ENCODE measurements around the gene HOXA13.

Gene HOXA13

DNA sequence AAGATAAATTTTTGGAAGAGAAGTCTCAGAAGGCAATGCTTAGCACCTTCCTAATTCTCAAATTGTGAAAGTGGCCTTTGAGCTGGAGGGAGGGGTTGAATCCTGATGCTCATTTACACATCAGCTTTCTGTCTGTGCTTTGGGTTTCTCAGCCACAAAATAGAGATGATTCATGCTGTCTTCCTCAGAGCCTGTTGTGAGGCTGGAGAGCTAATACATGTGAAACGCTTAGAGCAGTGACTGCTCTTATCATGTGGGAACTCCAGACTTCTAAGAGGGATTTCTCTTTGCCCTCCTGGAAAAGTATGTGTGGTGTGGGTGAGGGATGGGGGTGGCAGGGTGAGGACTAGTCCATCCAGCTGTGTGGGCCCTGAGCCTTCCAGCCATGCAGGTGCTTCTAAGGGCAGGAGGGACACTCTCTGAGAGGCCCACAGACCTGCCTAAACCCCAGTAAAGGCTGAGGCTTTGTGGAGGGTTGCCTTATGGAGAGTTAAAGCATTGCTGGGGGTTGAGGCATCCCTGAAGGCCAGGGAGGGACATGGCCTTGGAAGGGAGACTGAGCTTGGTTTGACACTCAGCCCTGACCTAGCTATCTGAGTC lies 37.9 kb upstream of the HOXA13 start:
- DNase-seq (ENCODE audit: low spot score), result no peak

DNA sequence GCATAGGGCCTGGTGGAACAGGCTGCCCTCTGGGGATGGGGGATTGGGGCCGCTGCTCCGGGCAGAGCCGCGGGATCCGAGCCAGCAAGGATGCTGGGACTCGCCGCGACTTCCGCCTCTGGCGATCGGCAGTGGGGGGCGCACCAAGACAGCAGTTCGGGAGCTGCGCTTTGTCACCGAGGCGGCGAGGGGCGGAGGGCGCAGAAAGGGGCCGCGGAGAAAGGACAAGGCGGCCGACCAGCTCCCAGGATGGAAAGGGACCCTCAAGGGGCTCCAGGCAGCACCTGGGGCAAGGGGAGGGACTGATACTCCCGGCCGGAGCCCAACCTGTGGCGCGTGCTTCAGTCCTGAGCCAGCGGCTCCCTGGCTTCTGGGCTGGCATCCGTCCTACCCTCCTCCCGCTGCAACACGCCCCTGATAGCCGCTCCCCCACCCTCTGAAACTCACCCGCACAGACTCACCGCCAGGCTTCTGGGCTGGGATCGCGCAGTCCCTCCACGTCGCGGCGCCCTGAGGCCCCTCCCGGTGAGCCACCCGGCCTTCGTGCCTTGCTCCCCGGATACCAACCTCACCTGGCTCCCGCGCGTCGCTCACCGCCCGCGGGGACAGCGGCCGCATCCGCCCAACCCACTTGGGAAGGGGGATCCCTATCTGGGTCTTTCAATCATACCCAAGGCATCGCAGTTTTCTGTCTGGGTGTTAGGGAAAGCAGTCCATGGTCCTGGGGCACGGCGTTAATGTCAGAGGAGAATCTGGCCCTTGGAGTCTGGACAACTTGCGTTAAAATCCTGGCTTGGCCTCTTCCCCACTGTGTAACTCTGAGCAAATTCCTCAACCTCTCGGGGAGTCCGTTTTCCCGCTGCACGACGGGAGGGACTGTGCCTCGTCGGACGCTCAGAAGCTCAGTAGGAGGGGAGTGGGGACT lies 35.8 kb upstream of the HOXA13 start:
- DNase-seq (ENCODE audit: low spot score), result no peak

DNA sequence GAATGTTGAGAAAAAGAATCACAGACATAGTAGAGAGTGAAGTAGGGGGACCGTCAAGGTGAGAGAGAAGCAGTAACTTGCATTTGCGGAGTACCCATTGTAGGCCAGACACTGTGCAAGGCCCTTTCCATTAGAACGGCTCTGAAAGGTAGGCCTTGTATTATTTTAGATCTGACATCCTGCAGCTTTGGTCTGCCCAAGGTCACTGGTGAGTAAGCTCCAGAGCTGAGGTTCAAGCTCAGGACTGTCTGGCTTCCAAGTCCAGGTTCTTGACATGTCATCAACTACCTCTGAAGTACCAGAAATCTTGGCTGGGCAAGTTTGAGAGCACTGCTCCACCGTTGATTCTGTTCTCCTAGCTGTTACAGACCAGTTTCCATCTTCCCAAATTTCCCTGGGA lies 29.6 kb upstream of the HOXA13 start:
- DNase-seq (ENCODE audit: low spot score), result no peak

DNA sequence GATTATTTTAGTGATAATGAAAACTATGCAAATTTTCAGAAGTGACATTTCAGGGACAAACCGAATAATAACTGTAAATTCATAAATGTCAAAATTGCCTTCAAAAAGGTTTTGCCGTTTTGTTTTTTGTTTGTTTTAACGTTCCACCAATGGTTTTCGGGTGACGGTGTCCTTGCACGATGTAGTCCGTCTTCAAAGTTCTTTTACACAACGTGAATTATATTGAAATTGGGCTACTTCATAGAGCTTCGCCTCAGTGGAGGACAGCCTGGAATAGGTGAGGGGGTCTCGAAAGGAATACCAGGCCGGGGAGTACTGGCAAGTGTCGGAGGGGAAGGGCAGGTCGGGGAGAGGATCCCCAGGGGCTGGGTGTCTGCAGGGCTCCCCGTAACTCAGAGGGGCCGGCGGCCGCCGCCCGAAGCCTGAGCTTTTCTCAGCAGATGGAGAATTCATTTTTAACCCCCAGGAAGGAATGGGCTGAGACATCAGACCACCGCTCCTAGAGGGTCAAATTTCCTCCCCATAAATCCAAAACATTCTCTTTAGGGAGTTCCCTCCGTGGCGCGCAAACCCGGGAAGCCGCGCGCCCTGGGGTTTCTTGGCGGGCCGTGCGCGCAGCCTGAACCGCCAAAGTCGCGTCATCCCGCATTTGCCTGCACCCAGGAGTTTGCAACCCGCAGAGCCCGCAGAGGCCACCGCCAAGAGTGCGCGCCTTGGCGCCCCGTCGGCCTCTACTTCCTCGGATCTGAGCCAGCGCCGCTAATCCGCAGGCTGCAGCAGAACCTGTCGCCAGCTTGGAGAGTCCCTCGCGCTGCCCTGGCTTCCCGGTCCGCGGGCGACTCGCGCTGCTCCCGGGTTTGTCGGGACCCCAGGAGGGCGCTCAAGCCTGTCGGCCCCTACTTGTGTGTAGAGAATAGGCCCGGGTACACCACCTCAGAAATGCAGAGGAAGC lies 25.4 kb upstream of the HOXA13 start:
- no peak for DNase-seq (ENCODE audit: low spot score)

DNA sequence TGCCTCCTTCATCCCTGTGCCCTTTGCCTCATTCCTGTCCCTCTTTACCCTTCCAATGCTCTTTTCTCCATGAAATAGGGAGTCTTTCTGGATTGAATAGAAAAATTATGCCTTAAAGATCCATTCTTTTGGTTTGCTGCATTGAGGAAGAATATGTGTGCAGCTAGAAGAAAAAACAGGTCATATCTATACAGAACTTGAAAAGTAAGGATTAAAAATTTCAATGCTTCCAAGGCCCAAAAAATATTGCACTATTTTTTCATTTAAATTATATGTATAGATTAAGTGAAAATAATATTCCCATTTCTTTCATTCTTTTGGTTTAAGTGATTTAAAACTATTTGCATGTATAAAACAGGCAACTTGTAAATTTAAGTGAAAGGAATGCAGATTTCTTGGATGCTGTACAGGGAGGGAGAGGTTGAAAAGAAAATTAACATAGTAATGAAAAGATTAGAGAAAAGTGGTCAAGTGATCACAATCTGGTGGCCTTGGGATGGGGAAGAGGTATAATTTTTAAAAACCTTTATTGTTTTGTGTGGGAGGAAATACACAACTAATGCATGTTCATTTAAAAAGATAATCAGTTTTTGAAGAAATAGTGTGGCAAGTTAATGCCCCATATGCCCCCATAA lies 24.2 kb upstream of the HOXA13 start:
- no peak for DNase-seq (ENCODE audit: low spot score)

DNA sequence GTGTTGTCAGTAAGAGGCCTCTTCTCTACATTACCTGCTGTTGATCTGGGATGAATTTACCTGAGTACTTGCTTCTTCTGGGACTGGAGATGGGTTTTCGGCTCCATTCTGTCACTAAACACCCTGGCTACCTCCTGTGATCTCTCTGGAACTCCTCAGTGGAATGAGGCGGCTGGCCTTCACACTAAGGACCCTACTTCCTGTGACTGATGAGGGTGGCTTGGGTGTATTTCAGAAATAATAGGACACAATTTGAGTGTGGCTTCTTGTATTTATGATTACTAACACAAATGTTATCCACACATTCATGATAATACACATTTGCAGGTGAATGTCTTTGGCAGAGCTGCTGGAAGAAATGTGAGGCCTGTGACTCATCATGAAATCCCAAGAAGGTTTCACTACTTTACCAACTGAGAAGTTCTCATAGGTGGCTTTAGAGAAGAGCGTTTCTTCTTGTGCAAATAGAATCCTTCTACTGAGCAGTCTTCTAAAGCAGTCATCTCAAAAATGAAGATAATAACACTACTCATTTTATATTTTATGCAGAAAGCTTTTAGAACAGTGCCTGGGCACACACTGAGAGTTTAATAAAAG lies 21.4 kb upstream of the HOXA13 start:
- DNase-seq (ENCODE audit: low spot score), result no peak

DNA sequence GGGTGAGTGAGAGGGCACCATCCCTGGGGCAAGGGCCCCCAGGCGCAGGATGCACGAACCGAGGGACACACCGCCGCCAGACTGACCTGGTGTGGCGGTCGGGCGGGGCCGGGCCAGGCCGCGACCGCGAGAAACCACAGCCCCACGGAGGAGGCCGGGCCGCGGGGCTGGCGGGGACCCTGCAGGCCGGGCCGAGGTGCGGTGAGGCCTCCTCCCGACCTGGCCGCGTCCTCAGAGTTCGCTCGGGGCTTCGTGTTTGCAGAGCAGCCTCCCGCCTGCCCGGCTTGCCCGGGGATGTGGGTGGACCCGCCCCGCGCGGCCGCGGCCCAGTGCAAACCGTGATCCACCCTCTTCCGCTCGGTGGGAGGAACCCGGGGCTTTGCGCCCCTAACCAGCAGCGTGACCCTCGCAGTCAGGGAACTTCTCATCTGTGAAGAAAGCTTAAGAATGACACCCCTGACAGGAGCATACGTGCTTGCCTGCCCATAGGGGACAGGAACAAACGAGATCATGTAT lies 20.6 kb upstream of the HOXA13 start:
- no peak for DNase-seq (ENCODE audit: low spot score)

DNA sequence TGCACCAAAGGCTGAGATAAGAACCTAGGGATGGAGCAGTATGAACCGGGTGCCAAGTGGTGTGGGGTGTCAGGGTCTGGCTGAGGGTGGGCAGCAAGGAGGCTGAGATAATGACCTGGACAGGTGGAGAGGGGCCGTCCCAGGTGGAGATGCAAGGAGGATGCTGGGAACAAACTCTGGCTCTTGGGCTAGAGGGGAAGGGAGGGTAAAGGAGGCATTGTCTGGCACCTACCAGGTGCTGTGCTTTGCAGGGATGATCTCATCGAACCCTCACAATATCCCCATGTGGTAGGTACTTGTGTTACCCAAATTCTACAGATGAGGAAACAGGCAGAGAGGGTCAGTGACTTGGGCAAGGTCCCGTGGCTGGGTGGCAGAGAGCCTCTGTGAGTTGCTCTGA lies 19.9 kb upstream of the HOXA13 start:
- no peak for DNase-seq (ENCODE audit: low spot score)

DNA sequence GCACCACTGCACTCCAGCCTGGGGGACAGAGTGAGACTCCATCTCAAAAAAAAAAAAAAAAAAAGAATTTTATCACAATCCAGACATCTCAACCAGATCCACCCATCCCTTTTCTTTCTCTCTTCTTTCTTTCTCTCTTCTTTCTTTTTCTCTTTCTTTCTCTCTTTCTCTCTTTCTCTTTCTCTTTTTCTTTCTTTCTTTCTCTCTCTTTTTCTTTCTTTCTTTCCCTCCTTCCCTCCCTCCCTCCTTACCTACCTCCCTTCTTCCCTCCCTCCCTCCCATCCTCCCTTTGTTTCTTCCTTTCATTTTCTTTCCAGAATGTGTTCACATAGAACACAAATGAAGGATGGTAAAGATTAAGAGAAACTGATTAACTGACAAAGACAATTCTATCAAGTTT lies 18.1 kb upstream of the HOXA13 start:
- DNase-seq (ENCODE audit: low spot score), result no peak

DNA sequence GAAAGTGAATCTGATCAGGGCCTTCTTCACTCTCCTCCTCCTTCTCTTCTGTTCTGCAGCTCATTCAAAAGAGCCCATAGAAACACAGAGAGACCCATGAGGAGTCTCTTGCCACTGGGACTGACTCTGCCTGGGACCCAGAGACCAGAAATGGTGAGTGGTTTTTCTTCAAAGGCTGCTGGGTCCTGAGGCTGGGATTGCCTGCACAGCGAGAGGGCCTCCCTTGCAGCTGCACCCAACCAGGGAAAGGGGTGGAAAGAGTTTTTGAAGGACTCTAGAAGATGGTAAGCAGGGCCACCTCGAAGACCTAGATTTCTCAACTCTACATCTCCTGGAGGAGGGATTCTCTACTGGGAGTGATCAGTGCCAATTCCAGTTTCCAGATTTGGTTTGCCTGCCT lies 15.5 kb upstream of the HOXA13 start:
- DNase-seq (ENCODE audit: low spot score), result no peak

DNA sequence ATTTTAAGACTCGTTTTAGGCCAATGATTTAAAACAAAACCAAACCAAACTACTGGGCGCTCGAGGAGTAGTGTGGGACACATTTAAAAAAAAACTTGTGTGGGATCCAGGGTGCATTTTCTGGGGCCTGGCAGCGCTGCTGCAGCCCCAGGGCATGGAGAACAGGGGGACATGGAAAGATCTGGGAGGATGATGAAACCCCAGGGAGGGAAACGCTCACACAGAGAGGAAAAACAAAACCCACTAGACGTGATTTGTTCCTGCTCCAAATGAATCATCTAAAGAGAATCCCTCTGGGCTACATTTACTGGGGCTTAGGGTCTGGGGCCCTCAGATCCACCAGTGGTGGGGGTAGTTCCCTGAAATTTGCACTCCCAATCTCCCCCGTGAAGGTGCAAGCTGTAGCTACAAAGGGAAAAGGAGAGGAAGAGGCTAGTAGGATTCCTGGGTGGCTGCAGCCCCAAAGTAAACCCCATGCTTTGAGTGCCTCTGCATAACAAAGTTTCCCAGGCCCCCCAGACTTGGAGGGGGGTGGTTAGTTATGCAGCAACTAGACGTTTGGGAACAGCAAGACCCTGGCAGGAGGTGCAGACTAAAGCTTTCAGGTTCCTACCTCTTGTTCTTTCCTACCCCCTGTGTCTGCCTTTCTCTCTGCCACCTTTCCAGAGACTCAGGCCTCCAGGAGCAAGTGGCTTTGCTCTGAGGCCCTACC lies 14.5 kb upstream of the HOXA13 start:
- DNase-seq (ENCODE audit: low spot score), result no peak

DNA sequence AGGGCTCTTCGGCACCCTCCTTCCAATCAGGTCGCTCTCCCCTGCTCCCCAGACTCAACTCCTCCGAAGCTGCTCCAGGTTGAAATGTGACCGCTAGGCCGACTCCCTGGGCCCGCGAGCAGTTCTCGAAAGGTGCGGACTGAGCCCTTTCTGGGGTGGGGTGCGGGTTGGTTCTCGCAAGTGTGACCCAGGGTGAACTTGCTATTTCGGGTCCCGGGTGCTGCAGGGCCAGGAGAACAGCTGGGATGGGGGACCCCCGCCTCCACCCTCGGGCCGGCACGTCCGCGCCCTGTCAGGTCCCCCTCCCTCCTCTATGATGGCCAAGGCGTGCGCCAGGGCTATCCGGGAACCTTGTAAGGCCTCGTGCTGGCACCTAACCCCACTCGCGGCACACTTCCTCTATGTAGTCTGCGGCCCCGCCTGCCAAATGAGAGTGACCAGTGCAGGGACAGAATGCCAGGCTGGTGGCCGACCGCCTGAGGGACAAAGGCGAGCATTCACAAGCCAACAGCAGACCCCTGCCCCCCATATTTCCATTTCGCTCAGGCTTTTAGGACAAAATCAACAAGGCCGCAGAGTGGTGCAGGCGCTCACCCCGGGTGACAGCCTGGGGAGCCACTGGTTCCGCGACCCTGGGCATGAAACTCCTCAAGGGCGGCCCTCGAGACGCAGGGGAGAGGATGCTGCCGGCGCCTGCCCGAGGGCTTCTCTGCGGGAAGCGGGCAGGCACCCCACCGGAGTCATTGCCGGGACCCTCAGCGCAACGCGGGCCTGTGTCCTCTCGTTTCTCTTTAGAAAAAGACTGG lies 13.7 kb upstream of the HOXA13 start:
- DNase-seq (ENCODE audit: low spot score), result no peak

DNA sequence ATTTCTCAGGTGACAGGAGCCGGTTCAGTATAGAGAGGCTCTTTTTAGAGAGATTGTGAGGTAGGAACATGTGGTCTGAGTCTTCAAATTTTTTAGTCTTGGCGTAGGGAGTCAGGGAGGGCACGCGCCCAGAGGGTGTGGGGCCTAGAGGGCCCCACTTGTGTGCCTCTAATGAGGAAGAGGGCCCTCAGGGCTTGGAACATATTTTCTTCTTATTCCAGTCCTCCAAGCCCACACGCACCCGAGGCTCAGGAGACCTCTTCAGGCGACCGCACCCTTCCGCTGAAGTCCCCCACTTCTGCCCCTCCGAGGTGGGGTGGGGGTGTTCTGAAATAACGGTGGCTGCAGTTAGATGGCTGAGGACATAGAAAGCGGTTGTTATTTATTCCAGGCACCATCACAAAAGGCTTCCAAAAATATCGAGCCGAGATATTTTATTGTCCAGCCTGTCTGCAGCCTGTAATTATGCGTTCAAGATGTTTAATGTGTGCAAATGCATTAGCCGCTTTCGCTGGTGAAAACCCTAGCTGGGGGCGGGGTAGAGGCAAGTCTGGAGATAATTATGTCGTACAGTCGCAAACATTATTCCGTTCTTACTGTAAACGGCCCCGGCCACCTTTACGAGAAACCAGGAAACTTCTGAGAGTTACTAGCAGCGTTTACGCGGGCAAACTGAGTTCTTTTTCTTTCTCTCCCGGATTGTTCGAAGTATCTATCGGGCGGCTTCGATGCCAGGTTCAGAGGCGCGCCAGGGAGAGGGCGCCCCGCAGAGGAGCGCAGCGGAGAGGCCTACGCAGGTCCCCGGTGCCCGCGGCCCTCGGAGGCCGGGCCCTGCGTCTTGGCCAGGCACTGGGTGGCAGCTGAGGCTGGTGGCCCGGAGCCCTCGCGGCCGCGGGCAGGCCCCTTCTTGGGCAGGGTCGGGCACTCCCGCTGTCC lies 12.9 kb upstream of the HOXA13 start:
- no peak for DNase-seq (ENCODE audit: low spot score)

DNA sequence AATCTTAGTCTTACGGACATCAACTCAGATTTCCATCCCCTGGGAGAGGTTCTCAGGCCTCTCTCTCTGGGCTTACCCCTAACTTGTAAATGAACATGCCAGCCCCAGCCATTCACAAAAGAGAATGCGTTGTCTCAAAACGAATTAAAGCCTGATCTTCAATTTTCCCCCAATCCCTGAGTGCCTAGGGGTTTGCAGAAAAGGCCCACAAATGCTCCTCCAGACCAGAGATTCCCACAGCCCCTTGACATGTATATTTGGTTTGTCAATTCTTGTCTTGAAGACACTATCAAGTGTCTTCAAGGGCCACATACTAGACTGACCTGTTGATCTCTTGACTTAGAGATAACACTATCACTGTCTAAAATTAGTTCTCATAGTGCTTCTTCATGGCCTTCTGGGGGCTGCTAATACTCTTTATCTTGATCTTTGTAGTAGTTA lies 11.9 kb upstream of the HOXA13 start:
- DNase-seq (ENCODE audit: low spot score), result no peak

DNA sequence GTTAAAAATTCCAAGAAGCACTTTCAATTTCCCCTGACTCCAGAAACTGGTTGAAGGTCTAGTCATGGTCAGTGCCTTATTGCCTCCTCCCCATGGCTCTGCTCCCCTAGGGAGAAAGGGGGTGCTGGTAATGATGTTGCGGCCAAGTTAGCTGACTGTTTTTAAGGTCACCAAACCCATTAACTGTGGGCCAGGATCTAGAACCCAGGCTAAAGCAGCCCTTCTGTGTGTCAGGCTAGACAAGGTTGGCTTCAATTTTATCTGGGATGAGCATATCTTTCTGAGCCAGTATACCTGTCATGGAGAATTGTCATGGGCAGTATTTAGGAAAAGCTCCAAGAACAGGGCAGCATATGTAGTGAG lies 11.2 kb upstream of the HOXA13 start:
- DNase-seq (ENCODE audit: low spot score), result no peak

DNA sequence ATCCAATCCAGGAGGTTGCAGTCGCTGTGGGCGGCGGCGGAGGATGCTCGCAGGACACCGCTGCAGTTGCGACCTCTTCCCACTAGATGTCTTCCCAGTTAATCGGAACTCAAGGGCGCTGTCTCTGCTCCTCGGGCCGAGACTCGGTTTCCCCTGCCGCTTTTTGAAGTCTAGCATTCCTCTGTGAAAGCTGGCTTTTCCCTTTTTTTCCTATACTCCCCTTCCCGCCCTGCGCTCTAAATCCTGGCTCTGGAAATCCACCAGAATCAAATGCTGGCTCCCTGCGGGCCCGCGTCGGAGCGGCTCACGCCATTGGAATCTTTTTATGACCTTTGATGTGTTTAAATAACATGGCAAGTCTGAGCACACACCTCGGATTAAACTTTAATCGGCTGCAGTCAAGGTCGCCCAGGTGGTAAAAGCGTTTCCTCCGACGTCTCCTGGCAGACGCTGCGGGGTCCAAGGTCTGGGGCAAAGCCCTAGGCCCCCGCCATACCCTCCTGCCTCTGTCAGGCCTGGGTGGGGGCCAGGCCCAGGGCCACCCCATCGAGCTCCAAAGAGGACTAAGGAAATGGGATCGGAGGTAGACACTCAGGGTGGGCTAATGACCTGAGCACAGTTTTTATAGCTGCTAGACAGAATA lies 10.7 kb upstream of the HOXA13 start:
- no peak for DNase-seq (ENCODE audit: low spot score)

DNA sequence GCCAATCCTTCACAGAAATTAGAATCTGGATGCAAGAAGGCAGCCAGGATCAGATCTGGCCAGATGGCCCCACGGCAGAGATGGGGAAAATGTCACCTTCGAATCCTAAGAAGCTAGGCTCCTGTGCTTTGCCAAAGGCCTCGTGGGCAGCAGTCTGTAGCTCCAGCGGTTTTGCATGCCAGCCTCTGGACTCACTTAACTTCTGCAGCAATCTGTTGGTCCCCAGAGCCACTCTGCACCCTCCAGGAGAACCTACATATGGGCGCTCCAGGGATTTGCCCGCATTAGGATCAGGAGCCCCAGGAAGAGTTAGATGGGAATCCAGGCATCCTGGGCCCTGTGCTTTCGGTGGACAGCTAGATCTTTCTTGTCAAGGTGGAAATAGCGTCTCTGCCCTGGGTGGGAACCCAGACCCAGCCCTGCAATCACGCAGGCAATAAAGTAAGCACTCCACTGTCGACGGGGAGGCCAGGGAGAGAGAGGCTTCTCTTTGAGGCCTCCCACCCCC lies 10.1 kb upstream of the HOXA13 start:
- no peak for DNase-seq (ENCODE audit: low spot score)

DNA sequence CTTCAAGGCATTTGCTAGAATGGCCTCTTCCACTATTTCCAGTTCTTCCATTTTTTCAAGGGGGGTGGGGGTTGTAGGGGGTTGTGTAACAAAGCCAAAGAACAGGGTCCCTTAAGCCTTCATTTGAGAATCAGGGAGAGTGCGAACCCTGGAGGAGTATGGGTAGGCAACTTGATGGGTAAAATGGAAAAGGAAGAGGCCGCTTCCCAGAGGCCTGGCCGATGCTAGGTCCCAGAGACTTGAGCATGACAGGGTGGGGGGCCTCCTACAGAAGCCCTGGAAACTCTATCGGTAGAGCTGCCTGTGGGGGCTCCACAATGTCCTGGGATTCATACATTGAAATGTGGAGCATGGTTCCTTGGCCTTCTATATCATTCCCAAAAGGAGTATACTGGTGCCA lies 9.1 kb upstream of the HOXA13 start:
- no peak for DNase-seq (ENCODE audit: low spot score)
